ENCODE results near the gene SLC25A41.

SLC25A41 gene

DNA sequence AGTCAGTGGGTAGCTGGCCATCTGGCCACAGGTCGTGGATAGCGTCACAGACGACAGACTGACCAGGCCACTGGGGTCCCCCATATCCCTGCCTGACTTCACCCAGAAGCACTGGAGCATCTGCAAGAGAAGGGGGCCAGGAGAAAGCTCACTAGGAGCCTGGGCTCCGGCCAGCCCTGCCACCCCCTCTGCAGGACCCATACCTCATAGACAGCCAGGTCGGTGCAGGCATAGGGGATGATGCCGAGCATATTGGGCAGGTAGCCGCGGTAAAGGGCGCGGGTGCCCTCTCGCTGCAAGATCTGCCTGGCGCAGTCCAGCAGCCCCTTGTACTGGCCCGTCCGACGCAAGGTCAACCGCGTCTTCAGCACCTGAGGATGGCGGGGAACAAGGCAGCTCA lies 6.4 kb downstream of the SLC25A41 start:
- Histone ChIP-seq H3K4me3 (no peak overlapping the region), H3K27ac (no peak overlapping the region)
- no peak for DNase-seq (ENCODE audit: low spot score)
- TF ChIP-seq, protein P1, sequence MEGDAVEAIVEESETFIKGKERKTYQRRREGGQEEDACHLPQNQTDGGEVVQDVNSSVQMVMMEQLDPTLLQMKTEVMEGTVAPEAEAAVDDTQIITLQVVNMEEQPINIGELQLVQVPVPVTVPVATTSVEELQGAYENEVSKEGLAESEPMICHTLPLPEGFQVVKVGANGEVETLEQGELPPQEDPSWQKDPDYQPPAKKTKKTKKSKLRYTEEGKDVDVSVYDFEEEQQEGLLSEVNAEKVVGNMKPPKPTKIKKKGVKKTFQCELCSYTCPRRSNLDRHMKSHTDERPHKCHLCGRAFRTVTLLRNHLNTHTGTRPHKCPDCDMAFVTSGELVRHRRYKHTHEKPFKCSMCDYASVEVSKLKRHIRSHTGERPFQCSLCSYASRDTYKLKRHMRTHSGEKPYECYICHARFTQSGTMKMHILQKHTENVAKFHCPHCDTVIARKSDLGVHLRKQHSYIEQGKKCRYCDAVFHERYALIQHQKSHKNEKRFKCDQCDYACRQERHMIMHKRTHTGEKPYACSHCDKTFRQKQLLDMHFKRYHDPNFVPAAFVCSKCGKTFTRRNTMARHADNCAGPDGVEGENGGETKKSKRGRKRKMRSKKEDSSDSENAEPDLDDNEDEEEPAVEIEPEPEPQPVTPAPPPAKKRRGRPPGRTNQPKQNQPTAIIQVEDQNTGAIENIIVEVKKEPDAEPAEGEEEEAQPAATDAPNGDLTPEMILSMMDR (IDR thresholded peaks at IDR 0.05) = no peak

DNA sequence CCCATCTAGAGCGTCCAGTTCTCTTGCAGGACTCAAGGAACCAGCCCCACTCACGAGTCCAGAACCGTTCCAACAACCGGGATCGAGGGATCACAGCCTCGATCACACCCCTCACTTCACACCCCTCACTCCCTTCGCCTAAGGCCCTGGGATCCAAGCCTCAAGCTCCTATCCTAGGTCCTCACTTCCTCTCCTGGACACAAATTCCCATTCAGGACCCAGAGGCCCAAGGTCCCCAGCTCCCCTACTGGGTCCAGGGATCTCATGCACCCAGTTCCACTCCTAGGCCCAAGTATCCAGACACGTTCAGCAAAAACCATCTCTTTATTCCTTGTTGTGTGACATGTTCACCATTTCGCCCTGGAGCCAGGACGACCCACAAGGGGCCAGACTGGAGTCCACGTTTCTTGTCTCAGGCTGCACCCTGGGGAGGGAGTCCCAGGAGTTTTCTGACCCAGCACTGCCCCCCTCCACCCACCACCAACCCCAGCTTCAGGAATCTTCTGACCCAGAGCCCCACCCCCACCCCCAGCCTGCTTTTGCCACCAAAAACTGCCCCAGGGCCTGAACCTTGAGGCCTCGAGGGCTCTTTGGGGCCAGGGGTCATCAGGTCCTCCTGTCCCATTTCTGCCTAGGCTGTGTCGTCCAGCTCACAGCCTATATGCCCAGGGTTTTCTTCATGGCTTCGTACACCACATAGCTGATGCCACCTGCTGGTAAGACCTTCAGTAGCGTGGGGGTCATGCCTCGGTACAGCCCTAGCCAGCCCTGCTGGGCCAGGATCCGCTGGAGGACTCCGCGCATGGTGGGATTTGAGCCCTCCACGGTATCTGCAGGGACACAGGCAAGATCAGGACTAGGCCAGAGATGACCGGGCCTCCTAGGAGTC lies 7.6 kb downstream of the SLC25A41 start:
- DNase-seq (ENCODE audit: low spot score) = no peak
- peak overlapping the region; percentile 53 to 88 for H3K27ac ChIP-seq
- TF ChIP-seq, protein P1 (IDR thresholded peaks at IDR 0.05) = no peak
- H3K4me3 ChIP-seq = peak overlapping the region; percentile 50

DNA sequence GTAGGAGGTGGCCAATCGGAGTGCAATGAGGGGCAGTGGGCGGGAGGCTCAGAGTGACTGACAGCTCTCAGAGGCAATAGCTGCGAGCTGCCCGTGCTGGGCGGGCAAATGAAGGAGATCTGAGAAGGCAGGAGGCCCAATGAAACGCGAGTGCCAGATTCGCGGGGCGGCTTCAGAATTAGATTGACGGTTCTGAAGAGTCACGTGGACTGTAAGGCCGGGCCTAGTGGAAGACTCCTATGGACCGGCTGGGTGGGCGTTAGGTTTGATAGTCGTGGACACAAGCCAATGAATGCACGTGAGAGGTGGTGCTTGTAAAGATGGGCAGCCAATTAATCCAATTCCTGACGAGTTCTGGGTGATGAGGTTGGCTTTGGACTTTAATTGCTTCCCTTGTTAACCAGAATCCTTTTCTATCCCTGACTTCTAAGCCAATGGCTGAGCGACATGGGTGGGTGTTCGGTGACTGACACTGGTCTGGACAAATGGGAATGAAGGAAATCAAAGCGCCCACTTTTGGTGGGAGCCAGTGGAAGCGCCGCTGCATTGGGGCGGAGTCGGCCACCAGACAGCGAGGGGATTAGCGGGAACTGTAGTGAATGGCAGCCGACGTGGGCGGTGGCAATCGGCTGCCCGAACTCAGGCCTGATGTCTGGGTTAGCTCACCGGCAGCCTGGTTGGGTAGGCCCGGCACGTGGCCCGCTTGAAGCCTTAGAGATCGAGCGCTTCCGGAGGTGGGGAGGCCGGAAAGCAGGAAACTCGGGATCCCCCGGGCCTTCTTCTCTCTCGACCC lies 8.4 kb downstream of the SLC25A41 start:
- DNase-seq (ENCODE audit: low spot score) = peak; percentile 100
- TF ChIP-seq, protein P1 (IDR thresholded peaks at IDR 0.05) = no peak
- H3K27ac ChIP-seq = peak overlapping the region; percentile 53 to 88
- H3K4me3 ChIP-seq = peak overlapping the region; percentile 83

DNA sequence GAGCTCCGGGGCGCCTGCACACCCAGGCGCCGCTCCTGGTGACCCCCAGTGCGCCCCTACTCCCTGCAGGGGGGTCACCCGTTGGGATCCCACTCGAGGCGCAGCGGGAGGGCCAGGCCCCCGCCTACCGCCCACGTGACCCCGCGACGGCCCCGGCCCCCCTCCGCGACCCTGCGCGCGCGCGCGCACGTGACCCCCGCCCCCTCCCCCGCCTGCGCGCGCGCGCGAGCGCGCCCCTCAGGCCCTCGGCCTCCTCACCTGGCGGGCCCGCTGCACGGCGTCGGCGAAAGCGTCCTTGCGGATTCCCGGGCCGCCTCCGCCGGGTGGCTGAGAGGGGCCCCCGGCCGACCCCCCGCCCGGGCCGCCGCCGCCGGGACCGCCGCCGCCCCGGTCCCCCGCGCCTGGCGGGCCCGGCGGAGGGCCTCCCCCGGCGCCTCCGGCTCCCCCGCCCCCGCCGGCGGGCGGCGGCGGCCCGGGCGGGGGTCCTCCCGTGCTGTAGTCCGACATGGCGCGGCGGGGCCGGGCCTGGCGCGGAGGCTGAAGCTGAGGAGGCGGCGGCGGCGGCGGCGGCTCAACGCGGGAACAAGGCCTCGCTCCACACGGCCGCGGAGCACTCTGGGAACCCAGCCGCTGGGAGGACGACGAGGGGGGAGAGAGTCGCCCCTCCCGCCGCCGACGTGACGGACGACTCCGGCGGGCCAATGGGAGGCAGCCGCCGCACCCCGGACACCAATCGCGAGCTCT lies 9.2 kb downstream of the SLC25A41 start, which contains the start of gene KHSRP:
KHSRP (minus strand) TSS at position 617 of the 744 bp plus-strand sequence; CDS start at position 507, 110 bp downstream.
- TF ChIP-seq, protein P1 (IDR thresholded peaks at IDR 0.05) = no peak
- Histone ChIP-seq H3K27ac (peak within 1 kb of the TSS; percentile 53 to 88), H3K4me3 (peak within 1 kb of the TSS; percentile 83)
- DNase-seq (ENCODE audit: low spot score) = no peak

DNA sequence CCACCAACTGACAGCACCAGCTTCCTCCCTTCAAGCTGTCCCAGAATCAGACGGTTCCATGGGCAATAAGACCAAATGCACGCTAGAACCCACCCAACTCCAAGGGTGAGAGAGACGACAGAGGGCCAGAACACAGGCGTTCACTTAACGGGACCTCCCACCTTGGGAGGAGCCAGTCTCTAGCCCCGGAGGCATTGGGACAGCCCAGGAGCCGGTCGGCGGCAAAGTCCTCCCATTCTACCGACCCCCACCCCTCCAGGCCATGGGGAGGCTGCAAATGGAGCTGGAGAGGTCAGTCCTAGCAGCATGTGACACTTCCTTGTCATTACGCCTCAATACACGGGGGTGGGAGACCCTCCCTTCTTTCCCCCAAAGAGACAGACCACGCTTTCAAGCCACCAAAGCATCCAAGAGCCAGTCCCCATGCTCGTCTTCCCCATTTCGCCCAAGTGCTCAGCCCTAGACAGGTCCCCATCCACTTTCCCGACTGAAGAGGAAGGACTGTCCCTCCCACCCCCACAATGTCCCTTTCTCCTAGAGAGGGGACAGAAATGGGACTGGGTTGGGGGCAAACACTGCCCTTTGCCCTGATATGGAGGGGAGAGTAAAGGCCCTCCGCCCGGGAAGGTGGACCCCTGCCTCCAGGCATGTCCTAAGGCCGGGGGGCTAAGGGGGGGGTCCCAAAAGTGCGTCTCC lies 9.9 kb downstream of the SLC25A41 start:
- no peak for DNase-seq (ENCODE audit: low spot score)
- H3K27ac ChIP-seq = peak overlapping the region; percentile 33 to 86
- TF ChIP-seq, protein P1 (IDR thresholded peaks at IDR 0.05) = no peak

More for the DNA sequence above, 9.9 kb downstream of the SLC25A41 start:
- H3K4me3 ChIP-seq = peak overlapping the region; percentile 83

All from coronary artery (tissue), 2 donors.